A549 (cell line): Measurements from ENCODE around the gene BICC1.

Experiments
- CHD2 ChIP-seq: fragments of 150-350 bp; IDR thresholded peaks from 2 replicates; pipeline ENCODE4 v1.6.1; 2014; ENCODE audit warnings: low read length; ENCODE audit not compliant: partially characterized antibody
- CTCF ChIP-seq: fragments of >200 bp; sonication (Bioruptor Twin); formaldehyde crosslinking; IDR thresholded peaks from 3 replicates; pipeline ENCODE4 v1.5.1; 2016
- ESRRA ChIP-seq: fragments of 150-350 bp; IDR thresholded peaks from 2 replicates; pipeline ENCODE4 v1.6.1; 2014; ENCODE audit warnings: mild to moderate bottlenecking, low read length, borderline replicate concordance
- HOXA7 ChIP-seq: fragments of 250-450 bp; sonication (Bioruptor Pico); IDR thresholded peaks from 2 replicates; pipeline ENCODE4 v1.5.0; 2020; ENCODE audit warnings: mild to moderate bottlenecking, moderate library complexity
- JUN ChIP-seq, 2 experiments: fragments of >200 bp; sonication (Bioruptor Twin); formaldehyde crosslinking; IDR thresholded peaks; 2 replicates in 1 of 2; 3 replicates in 1 of 2; pipeline ENCODE4 v1.6.1; 2016 to 2017
- MAFK ChIP-seq: fragments of 450-650 bp; IDR thresholded peaks from 2 replicates; pipeline ENCODE4 v1.6.1; 2014; ENCODE audit not compliant: partially characterized antibody
- PHF8 ChIP-seq: fragments of 200-600 bp; sonication (generic); IDR thresholded peaks from 2 replicates; pipeline ENCODE4 v1.6.1; 2016; ENCODE audit warnings: low read depth, mild to moderate bottlenecking, antibody characterized with exemption, moderate library complexity, borderline replicate concordance
- POLR2A ChIP-seq: IDR thresholded peaks from 2 replicates; pipeline ENCODE4 v1.6.1; 2012; ENCODE audit warnings: mild to moderate bottlenecking, low read length
- RAD21 ChIP-seq, 2 experiments: fragments of >200 bp in 1 of 2; sonication (Bioruptor Twin) in 1 of 2; formaldehyde crosslinking in 1 of 2; IDR thresholded peaks in 1 of 2; conservative IDR thresholded peaks in 1 of 2; 2 replicates in 1 of 2; 3 replicates in 1 of 2; pipeline ENCODE4 v1.6.1; 2012 to 2018; ENCODE audit warnings: inconsistent platforms in 1 of 2
- SMC3 ChIP-seq: fragments of >200 bp; sonication (Bioruptor Twin); formaldehyde crosslinking; IDR thresholded peaks from 3 replicates; pipeline ENCODE4 v1.6.1; 2018; ENCODE audit warnings: inconsistent platforms
- SREBF2 ChIP-seq: fragments of 450-650 bp; IDR thresholded peaks from 2 replicates; pipeline ENCODE4 v1.6.1; 2014; ENCODE audit warnings: mild to moderate bottlenecking, moderate library complexity
- ZSCAN20 ChIP-seq: fragments of 250-450 bp; sonication (Bioruptor Pico); IDR thresholded peaks from 2 replicates; pipeline ENCODE4 v1.8.0; 2022; ENCODE audit warnings: mild to moderate bottlenecking, moderate library complexity

DNA sequence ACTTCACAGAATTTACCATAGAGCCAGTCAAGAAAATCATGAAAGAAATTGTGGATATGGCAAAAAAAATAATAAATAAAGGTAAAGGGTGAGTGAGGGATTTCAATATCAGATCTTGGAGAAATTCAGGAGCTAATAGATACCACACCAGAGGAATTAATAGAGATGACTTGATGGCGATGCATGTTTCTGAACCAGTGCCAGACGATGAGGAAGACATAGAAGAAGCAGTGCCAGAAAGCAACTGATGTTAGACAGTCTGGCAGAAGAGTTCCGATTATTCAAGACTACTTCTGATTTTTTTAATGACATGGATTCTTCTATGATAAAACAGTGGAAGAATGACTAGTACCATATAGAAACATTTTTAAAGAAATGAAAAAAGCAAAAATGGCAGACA, 314.7 kb downstream of the BICC1 start:
- TF ChIP-seq JUN (IDR thresholded peaks at IDR 0.05): no peak
- no peak for TF ChIP-seq CTCF
- no peak for TF ChIP-seq MAFK
- TF ChIP-seq HOXA7 (CRISPR knock-in tag): no peak
- TF ChIP-seq POLR2A: no peak
- no peak for TF ChIP-seq SMC3
- TF ChIP-seq ZSCAN20 (CRISPR knock-in tag): no peak
- TF ChIP-seq SREBF2: no peak
- TF ChIP-seq CHD2: no peak
- no peak for TF ChIP-seq PHF8
- TF ChIP-seq ESRRA: no peak
- no peak for TF ChIP-seq RAD21 (conservative IDR thresholded peaks at IDR 0.05 in 1 of 2, IDR thresholded peaks at IDR 0.05 in 1 of 2)
